ENCODE data around the gene TBL1X. TPM values are rescaled to one million over a fixed set of nuclear protein-coding genes. Genes with fewer than 3 reads are reported as not detected.

Gene TBL1X
- total and polyA plus RNA-seq, 2 of the 13 experiments (the other 11 are each of a cell fraction or from before 2014, with no cell fraction given): 17.6 to 19.9 TPM

DNA sequence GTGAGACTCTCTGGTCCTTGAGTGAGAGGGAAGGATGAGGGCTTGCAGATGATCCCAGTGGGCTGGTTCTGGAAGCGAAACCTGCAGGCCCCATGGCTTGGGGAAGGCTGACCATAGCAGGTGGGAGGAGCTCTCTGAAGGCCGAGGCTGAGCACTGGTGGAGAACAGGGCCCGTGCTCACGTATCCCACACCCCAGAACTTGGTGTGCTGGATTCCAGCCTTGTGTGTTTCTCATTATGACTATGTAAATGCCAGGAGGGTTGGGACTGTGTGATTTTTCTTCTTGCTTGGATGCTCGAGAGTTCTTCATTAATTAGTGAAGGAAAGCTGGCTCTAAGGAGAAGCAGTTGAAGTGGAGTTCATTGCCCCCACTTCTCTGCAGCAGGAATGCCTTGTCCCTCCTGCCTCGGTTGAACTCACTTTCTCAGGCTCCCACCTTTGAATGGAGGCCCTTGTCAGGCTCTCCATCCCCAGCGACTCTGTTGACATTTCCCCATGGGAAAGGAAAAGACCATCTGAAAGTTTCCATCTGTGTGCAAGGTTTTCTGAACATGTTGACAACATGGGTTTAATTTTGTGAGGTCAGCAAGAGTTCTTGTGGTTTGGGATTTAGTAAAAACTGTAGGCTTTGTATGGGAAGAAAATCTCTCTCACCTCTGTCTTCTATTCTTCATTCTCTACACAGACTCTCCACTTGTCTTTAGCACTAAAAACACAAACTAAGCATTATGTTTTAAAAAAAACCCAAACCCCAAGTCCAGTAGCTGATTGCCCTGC lies 57.7 kb downstream of the TBL1X start (continued):
- TF ChIP-seq, protein P1, sequence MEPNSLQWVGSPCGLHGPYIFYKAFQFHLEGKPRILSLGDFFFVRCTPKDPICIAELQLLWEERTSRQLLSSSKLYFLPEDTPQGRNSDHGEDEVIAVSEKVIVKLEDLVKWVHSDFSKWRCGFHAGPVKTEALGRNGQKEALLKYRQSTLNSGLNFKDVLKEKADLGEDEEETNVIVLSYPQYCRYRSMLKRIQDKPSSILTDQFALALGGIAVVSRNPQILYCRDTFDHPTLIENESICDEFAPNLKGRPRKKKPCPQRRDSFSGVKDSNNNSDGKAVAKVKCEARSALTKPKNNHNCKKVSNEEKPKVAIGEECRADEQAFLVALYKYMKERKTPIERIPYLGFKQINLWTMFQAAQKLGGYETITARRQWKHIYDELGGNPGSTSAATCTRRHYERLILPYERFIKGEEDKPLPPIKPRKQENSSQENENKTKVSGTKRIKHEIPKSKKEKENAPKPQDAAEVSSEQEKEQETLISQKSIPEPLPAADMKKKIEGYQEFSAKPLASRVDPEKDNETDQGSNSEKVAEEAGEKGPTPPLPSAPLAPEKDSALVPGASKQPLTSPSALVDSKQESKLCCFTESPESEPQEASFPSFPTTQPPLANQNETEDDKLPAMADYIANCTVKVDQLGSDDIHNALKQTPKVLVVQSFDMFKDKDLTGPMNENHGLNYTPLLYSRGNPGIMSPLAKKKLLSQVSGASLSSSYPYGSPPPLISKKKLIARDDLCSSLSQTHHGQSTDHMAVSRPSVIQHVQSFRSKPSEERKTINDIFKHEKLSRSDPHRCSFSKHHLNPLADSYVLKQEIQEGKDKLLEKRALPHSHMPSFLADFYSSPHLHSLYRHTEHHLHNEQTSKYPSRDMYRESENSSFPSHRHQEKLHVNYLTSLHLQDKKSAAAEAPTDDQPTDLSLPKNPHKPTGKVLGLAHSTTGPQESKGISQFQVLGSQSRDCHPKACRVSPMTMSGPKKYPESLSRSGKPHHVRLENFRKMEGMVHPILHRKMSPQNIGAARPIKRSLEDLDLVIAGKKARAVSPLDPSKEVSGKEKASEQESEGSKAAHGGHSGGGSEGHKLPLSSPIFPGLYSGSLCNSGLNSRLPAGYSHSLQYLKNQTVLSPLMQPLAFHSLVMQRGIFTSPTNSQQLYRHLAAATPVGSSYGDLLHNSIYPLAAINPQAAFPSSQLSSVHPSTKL (CRISPR knock-in tag; IDR thresholded peaks at IDR 0.05): no peak
- TF ChIP-seq PHF21A (CRISPR knock-in tag; IDR thresholded peaks at IDR 0.05): no peak
- TF ChIP-seq ZNF784 (CRISPR knock-in tag; IDR thresholded peaks at IDR 0.05; ENCODE audit: borderline replicate concordance): no peak

DNA sequence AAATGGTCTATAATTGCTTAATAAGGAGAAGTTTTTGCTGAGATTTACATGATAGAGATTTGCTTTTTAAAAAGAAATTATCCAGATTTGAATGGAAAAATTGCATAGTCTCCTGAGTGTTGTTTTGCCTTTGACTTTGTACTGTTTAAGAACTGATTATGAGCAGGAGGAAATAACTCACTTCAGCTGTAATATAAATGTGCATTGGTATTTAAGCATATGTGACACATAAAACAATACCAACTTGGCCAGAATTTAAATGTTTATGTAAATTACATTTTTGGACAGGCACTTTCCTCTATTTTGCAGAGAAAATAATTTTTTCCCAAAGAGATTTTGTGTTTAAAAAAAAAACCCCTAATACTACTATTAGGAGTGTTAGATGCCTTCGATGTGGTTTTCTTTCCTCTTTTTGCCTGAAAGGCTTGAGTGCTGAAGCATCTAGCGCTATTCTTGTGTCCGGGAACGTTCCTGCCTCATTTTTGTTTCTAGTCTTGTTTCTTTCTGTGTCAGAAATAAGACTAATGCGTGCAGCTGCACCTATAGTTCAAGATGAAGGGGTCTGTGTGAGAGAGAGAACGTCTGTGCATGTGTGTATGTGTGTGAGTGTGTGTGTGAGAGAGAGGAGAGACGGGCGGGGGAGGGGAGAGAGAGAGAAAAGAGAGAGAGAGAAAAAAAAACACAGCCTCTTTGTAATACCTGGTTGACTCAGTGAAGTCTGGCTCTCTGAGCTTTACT lies 60.8 kb downstream of the TBL1X start:
- ATAC-seq (no peak), FAIRE-seq (peak; percentile 8), DNase-seq (ENCODE audit: low spot score) (no peak)
- Histone ChIP-seq H3K4me3 (replicated peaks in 1 of 3; ENCODE audit: insufficient read depth in 1 of 3, low read depth in 2 of 3, low read length in 3 of 3) (no peak overlapping the region), H3K9ac (ENCODE audit: insufficient read depth, low read depth, low read length) (no peak overlapping the region), H3K4me2 (ENCODE audit: low read depth, low read length) (no peak overlapping the region), H3K36me3 (replicated peaks in 1 of 2; ENCODE audit: control insufficient read depth in 1 of 2, insufficient read depth in 2 of 2, low read length in 2 of 2) (no peaks in the 10 kb centered on the region), H2AFZ (ENCODE audit: low read length) (no peak overlapping the region), H4K20me1 (ENCODE audit: insufficient read depth, low read length) (peaks cover 8% of the 10 kb centered on the region; the same call in 1 of the 2 replicates), H3K79me2 (ENCODE audit: insufficient read depth, low read length) (peaks cover 35% of the 10 kb centered on the region), H3K9me3 (ENCODE audit: low read length) (no peaks in the 10 kb centered on the region), H3K27me3 (ENCODE audit: control insufficient read depth in 1 of 2, insufficient read depth in 2 of 2, low read length in 2 of 2) (no peaks in the 10 kb centered on the region), H3K4me1 (ENCODE audit: insufficient read depth, low read length) (peaks cover 30% of the 10 kb centered on the region), H3K27ac (ENCODE audit: extremely low read length, insufficient read depth, low read length) (no peak overlapping the region)
- TF ChIP-seq IRF2 (CRISPR knock-in tag; IDR thresholded peaks at IDR 0.05): no peak
- TF ChIP-seq ZNF281 (CRISPR knock-in tag; IDR thresholded peaks at IDR 0.05; ENCODE audit: borderline replicate concordance): peak; percentile 37; the same call in 1 of the 2 replicates
- in situ Hi-C loops (cut with HindIII; ENCODE audit: extremely low pct_ligation_motif_present, low pct_unique_long_range_greater_than_20kb) (no loop called here), intact Hi-C loops (cut with micrococcal nuclease; ENCODE audit: unreplicated experiment) (no loop called here)
- POLR2A ChIA-PET: no interaction called here
- BruUV-seq (replicated peaks): no TSS peak
- 79% methylated on average over 8 of the region's 8 CpGs for WGBS (ENCODE audit: low lambda C conversion rate)
- CTCF ChIA-PET (ENCODE audit: low intra/inter-chr PET ratio, low total read pairs): no interaction called here
